ENCODE data around the gene PARVG. TPM values are rescaled to one million over a fixed set of nuclear protein-coding genes. Genes with fewer than 3 reads are reported as not detected.
A peak's percentile ranks its signal among the peaks of the same experiment; 100 is the strongest.

The PARVG gene
- total and polyA plus RNA-seq, 2 of the 13 experiments (the other 11 are each of a cell fraction or from before 2014, with no cell fraction given), result not detected

- Histone ChIP-seq H2AFZ (ENCODE audit: low read length) (no peak overlapping the region), H3K9ac (ENCODE audit: insufficient read depth, low read depth, low read length) (no peak overlapping the region), H4K20me1 (ENCODE audit: insufficient read depth, low read length) (no peaks in the 10 kb centered on the region), H3K4me1 (ENCODE audit: insufficient read depth, low read length) (no peaks in the 10 kb centered on the region), H3K36me3 (replicated peaks in 1 of 2; ENCODE audit: control insufficient read depth in 1 of 2, insufficient read depth in 2 of 2, low read length in 2 of 2) (no peaks in the 10 kb centered on the region), H3K4me3 (replicated peaks in 1 of 3; ENCODE audit: insufficient read depth in 1 of 3, low read depth in 2 of 3, low read length in 3 of 3) (no peak overlapping the region), H3K79me2 (ENCODE audit: insufficient read depth, low read length) (no peaks in the 10 kb centered on the region), H3K27ac (ENCODE audit: extremely low read length, insufficient read depth, low read length) (no peak overlapping the region), H3K4me2 (ENCODE audit: low read depth, low read length) (no peak overlapping the region), H3K9me3 (ENCODE audit: low read length) (peaks cover 2% of the 10 kb centered on the region; the same call in 1 of the 2 replicates), H3K27me3 (ENCODE audit: control insufficient read depth in 1 of 2, insufficient read depth in 2 of 2, low read length in 2 of 2) (0 out of 5 replicates have a peak, but pooled peaks cover 0 to 2% of the 10 kb centered on the region in 2 experiments)
- TF ChIP-seq POLR2G (IDR thresholded peaks at IDR 0.05; ENCODE audit: low read depth, low read length) (no peak), NPAS2 (CRISPR knock-in tag; IDR thresholded peaks at IDR 0.05; ENCODE audit: borderline replicate concordance) (no peak), BHLHE40 (IDR thresholded peaks at IDR 0.05; ENCODE audit: low read length) (peak; percentile 59), NAIF1 (CRISPR knock-in tag; IDR thresholded peaks at IDR 0.05; ENCODE audit: borderline replicate concordance) (no peak), ISX (CRISPR knock-in tag; conservative IDR thresholded peaks at IDR 0.05) (no peak)
- in situ Hi-C loops (cut with HindIII; ENCODE audit: extremely low pct_ligation_motif_present, low pct_unique_long_range_greater_than_20kb) (no loop called here), intact Hi-C loops (cut with micrococcal nuclease; ENCODE audit: unreplicated experiment) (no loop called here)
- whole genome bisulfite sequencing (ENCODE audit: low lambda C conversion rate), result 0% methylated on average over 2 of the region's 4 CpGs
- BruUV-seq (replicated peaks), result no TSS peak
- ChIA-PET CTCF (ENCODE audit: low intra/inter-chr PET ratio, low total read pairs) (no interaction called here), POLR2A (no interaction called here)
- DNase-seq (ENCODE audit: low spot score), result no peak
- no peak for ATAC-seq
- FAIRE-seq, result no peak
These were observed 37.6 kb upstream of the PARVG start for GRCh38 chr22:44143105-44143474.

GRCh38 chr22:44143579-44143978 lies 37.1 kb upstream of the PARVG start:
- no peak overlapping the region for H3K4me2 ChIP-seq (ENCODE audit: low read depth, low read length)
- H3K27me3 ChIP-seq (ENCODE audit: control insufficient read depth in 1 of 2, insufficient read depth in 2 of 2, low read length in 2 of 2), result 0 out of 5 replicates have a peak, but pooled peaks cover 0 to 2% of the 10 kb centered on the region in 2 experiments
- no peak overlapping the region for H3K9ac ChIP-seq (ENCODE audit: insufficient read depth, low read depth, low read length)
- FAIRE-seq, result no peak
- intact Hi-C loops (cut with micrococcal nuclease; ENCODE audit: unreplicated experiment) (no loop called here), in situ Hi-C loops (cut with HindIII; ENCODE audit: extremely low pct_ligation_motif_present, low pct_unique_long_range_greater_than_20kb) (no loop called here)
- H3K79me2 ChIP-seq (ENCODE audit: insufficient read depth, low read length), result no peaks in the 10 kb centered on the region
- H3K4me3 ChIP-seq (replicated peaks in 1 of 3; ENCODE audit: insufficient read depth in 1 of 3, low read depth in 2 of 3, low read length in 3 of 3), result no peak overlapping the region
- H3K9me3 ChIP-seq (ENCODE audit: low read length), result no peaks in the 10 kb centered on the region
- CTCF ChIA-PET (ENCODE audit: low intra/inter-chr PET ratio, low total read pairs), result no interaction called here
- H2AFZ ChIP-seq (ENCODE audit: low read length), result no peak overlapping the region
- H3K27ac ChIP-seq (ENCODE audit: extremely low read length, insufficient read depth, low read length), result no peak overlapping the region
- H3K4me1 ChIP-seq (ENCODE audit: insufficient read depth, low read length), result no peaks in the 10 kb centered on the region
- H4K20me1 ChIP-seq (ENCODE audit: insufficient read depth, low read length), result no peaks in the 10 kb centered on the region
- WGBS (ENCODE audit: low lambda C conversion rate), result 19% methylated on average over 4 of the region's 9 CpGs
- H3K36me3 ChIP-seq (replicated peaks in 1 of 2; ENCODE audit: control insufficient read depth in 1 of 2, insufficient read depth in 2 of 2, low read length in 2 of 2), result no peaks in the 10 kb centered on the region
- POLR2A ChIA-PET, result no interaction called here
- no peak for ATAC-seq
- DNase-seq (ENCODE audit: low spot score), result no peak
- BruUV-seq (replicated peaks), result no TSS peak
- TF ChIP-seq LBX2 (CRISPR knock-in tag; IDR thresholded peaks at IDR 0.05; ENCODE audit: borderline replicate concordance) (no peak), ZNF878 (CRISPR knock-in tag; IDR thresholded peaks at IDR 0.05) (no peak), ELF4 (CRISPR knock-in tag; IDR thresholded peaks at IDR 0.05; ENCODE audit: borderline replicate concordance) (no peak), NFE2L2 (IDR thresholded peaks at IDR 0.05; ENCODE audit: low read length) (no peak), AHR (CRISPR knock-in tag; IDR thresholded peaks at IDR 0.05) (no peak), ZZZ3 (CRISPR knock-in tag; IDR thresholded peaks at IDR 0.05; ENCODE audit: borderline replicate concordance) (no peak), CTCF (CRISPR knock-in tag; IDR thresholded peaks at IDR 0.05) (no peak), TRAFD1 (CRISPR knock-in tag; IDR thresholded peaks at IDR 0.05; ENCODE audit: borderline replicate concordance) (no peak), POLR2AphosphoS5 (IDR thresholded peaks at IDR 0.05; ENCODE audit: low read depth, low read length) (no peak)
